Neural cell (in vitro differentiated cells): ENCODE data around the gene PCSK9. TPM values are rescaled to one million over a fixed set of nuclear protein-coding genes. Genes with fewer than 3 reads are reported as not detected.

ENCODE experiments used
- H2AFZ ChIP-seq: fragments of 200-600, 300-800 bp; sonication (generic), shearing (Covaris generic); 2 replicates; pipeline ENCODE4 v1.6.0; 2014; ENCODE audit warnings: low read depth, mild to moderate bottlenecking, antibody characterized with exemption, low read length, moderate library complexity
- H3F3A ChIP-seq: fragments of 200-600 bp; shearing (Covaris generic); 2 replicates; pipeline ENCODE4 v1.6.1; 2016; ENCODE audit warnings: mild to moderate bottlenecking, moderate library complexity, mixed read lengths, antibody characterized with exemption, low read length; ENCODE audit not compliant: insufficient read depth, poor library complexity, severe bottlenecking
- H3K27ac ChIP-seq: fragments of 200-600, 300-800 bp; sonication (generic), shearing (Covaris generic); 2 replicates; pipeline ENCODE4 v1.5.1; 2014; ENCODE audit warnings: mild to moderate bottlenecking, low read length, moderate library complexity
- H3K27me3 ChIP-seq: fragments of 300-800, 200-600 bp; sonication (generic), shearing (Covaris generic); 2 replicates; pipeline ENCODE4 v1.6.0; 2014; ENCODE audit warnings: mild to moderate bottlenecking, low read depth, low read length, moderate library complexity; ENCODE audit not compliant: insufficient read depth
- H3K36me3 ChIP-seq: fragments of 300-800, 200-600 bp; sonication (generic), shearing (Covaris generic); 2 replicates; pipeline ENCODE4 v1.5.1; 2014; ENCODE audit warnings: mild to moderate bottlenecking, antibody characterized with exemption, low read length, moderate library complexity; ENCODE audit not compliant: insufficient read depth
- H3K4me2 ChIP-seq: fragments of 300-800, 200-600 bp; sonication (generic), shearing (Covaris generic); 2 replicates; pipeline ENCODE4 v1.6.0; 2014; ENCODE audit warnings: mild to moderate bottlenecking, low read length
- H3K4me3 ChIP-seq: fragments of 300-800, 200-600 bp; sonication (generic), shearing (Covaris generic); 2 replicates; pipeline ENCODE4 v1.5.1; 2014; ENCODE audit warnings: mild to moderate bottlenecking, low read length, moderate library complexity
- H3K79me2 ChIP-seq: fragments of 200-600 bp; shearing (Covaris generic); replicated peaks from 2 replicates; pipeline ENCODE4 v1.6.0; 2014; ENCODE audit warnings: mild to moderate bottlenecking, low read length, moderate library complexity; ENCODE audit not compliant: insufficient read depth
- H3K9ac ChIP-seq: fragments of 300-800, 200-600 bp; sonication (generic), shearing (Covaris generic); 2 replicates; pipeline ENCODE4 v1.6.1; 2016; ENCODE audit warnings: mild to moderate bottlenecking, low read length, mixed read lengths
- H3K9me2 ChIP-seq: fragments of 200-600 bp; shearing (Covaris generic); 2 replicates; pipeline ENCODE4 v1.6.1; 2016; ENCODE audit warnings: mild to moderate bottlenecking, low read length, mixed read lengths; ENCODE audit not compliant: insufficient read depth
- H3K9me3 ChIP-seq: fragments of 200-600, 300-800 bp; sonication (generic), shearing (Covaris generic); 2 replicates; pipeline ENCODE4 v1.6.1; 2016; ENCODE audit warnings: mild to moderate bottlenecking, mixed run types, low read length, moderate library complexity, mixed read lengths
- H4K20me1 ChIP-seq: fragments of 200-600 bp; shearing (Covaris generic); 2 replicates; pipeline ENCODE4 v1.6.1; 2016; ENCODE audit warnings: mild to moderate bottlenecking, mixed run types; ENCODE audit not compliant: insufficient read depth
- CTCF ChIP-seq: fragments of 450-650 bp; IDR thresholded peaks from 2 replicates; pipeline ENCODE4 v1.5.1; 2014; ENCODE audit warnings: antibody characterized with exemption, mild to moderate bottlenecking, moderate library complexity; ENCODE audit not compliant: poor library complexity, severe bottlenecking
- EP300 ChIP-seq: fragments of 450-650 bp; conservative IDR thresholded peaks from 2 replicates; pipeline ENCODE4 v1.6.1; 2014; ENCODE audit warnings: antibody characterized with exemption, mild to moderate bottlenecking, moderate library complexity; ENCODE audit not compliant: poor library complexity, severe bottlenecking
- EZH2 ChIP-seq: fragments of 200-600, 300-800 bp; shearing (Covaris generic), sonication (generic); IDR thresholded peaks from 2 replicates; pipeline ENCODE4 v1.6.1; 2014; ENCODE audit warnings: antibody characterized with exemption, low read length, borderline replicate concordance, mild to moderate bottlenecking; ENCODE audit not compliant: insufficient read depth, poor library complexity, severe bottlenecking
- MXI1 ChIP-seq: fragments of 450-650 bp; conservative IDR thresholded peaks from 2 replicates; pipeline ENCODE4 v1.6.1; 2014; ENCODE audit warnings: antibody characterized with exemption, mild to moderate bottlenecking; ENCODE audit not compliant: poor library complexity, severe bottlenecking
- POLR2AphosphoS5 ChIP-seq: IDR thresholded peaks from 2 replicates; pipeline ENCODE4 v1.6.1; 2012
- RAD21 ChIP-seq: fragments of 450-650 bp; conservative IDR thresholded peaks from 2 replicates; pipeline ENCODE4 v1.6.1; 2014; ENCODE audit warnings: antibody characterized with exemption, mild to moderate bottlenecking, moderate library complexity
- REST ChIP-seq: IDR thresholded peaks from 2 replicates; pipeline ENCODE4 v1.6.1; 2012; ENCODE audit warnings: borderline replicate concordance
- SMC3 ChIP-seq: fragments of 450-650 bp; conservative IDR thresholded peaks from 2 replicates; pipeline ENCODE4 v1.6.1; 2014; ENCODE audit warnings: antibody characterized with exemption, mild to moderate bottlenecking, moderate library complexity; ENCODE audit not compliant: poor library complexity
- TAF1 ChIP-seq: IDR thresholded peaks from 2 replicates; pipeline ENCODE4 v1.6.1; 2012; ENCODE audit warnings: low read depth
- polyA plus RNA-seq: library from polyadenylated mRNA; depleted of rRNA; stranded (reverse); fragments of >200 nt; gene quantifications from 2 replicates; pipeline ENCODE4 v1.2.3, GENCODE V29; 2014

Gene PCSK9
- polyA plus RNA-seq, 1 donor from 2014 or later = not detected

- no peak overlapping the region for H3K27ac ChIP-seq
These were observed 24.8 kb downstream of the PCSK9 start for GRCh38 chr1:55064071-55064581.

GRCh38 chr1:55064861-55065263 is 25.5 kb downstream of the PCSK9 start:
- Histone ChIP-seq H3K36me3 (peaks cover 4% of the 10 kb centered on the region), H3K9me3 (no peaks in the 10 kb centered on the region), H3K4me2 (no peak overlapping the region), H3K9ac (no peak overlapping the region), H3K27me3 (no peaks in the 10 kb centered on the region), H3K27ac (no peak overlapping the region), H3K9me2 (no peaks in the 10 kb centered on the region), H3K4me3 (no peak overlapping the region), H3K79me2 (no peaks in the 10 kb centered on the region), H2AFZ (no peak overlapping the region), H3F3A (no peaks in the 10 kb centered on the region), H4K20me1 (no peaks in the 10 kb centered on the region)
- TF ChIP-seq SMC3 (no peak), REST (no peak), CTCF (no peak), TAF1 (no peak)

More at GRCh38 chr1:55064071-55064581, 24.8 kb downstream of the PCSK9 start:
- Histone ChIP-seq H4K20me1 (no peaks in the 10 kb centered on the region), H3K4me3 (no peak overlapping the region), H2AFZ (no peak overlapping the region), H3K9ac (no peak overlapping the region), H3K9me2 (no peaks in the 10 kb centered on the region), H3K36me3 (peaks cover under 1% of the 10 kb centered on the region), H3K9me3 (no peaks in the 10 kb centered on the region), H3K4me2 (no peak overlapping the region), H3F3A (no peaks in the 10 kb centered on the region), H3K27me3 (no peaks in the 10 kb centered on the region), H3K79me2 (no peaks in the 10 kb centered on the region)
- no peak for TF ChIP-seq EZH2
- no peak for TF ChIP-seq TAF1
- TF ChIP-seq SMC3 = no peak
- TF ChIP-seq REST = no peak
- TF ChIP-seq POLR2AphosphoS5 = no peak
- TF ChIP-seq EP300 = no peak
- no peak for TF ChIP-seq MXI1
- no peak for TF ChIP-seq RAD21
- no peak for TF ChIP-seq CTCF
